Stimulated activated CD8-positive, alpha-beta memory T cell treated with anti-CD3 and anti-CD28 coated beads, Interleukin-15, amount 100 ng/mL, for 48 hours (primary cell): ENCODE measurements around the gene PJVK.
A peak's percentile ranks its signal among the peaks of the same experiment; 100 is the strongest.
"Not testable (repeated sequence)": the region's sequence is repeated elsewhere in the genome, so short reads cannot be mapped to it uniquely, and the experiment has no call there.

ENCODE experiments used
- DNase-seq, 2 donors: peaks; one replicate each; pipeline ENCODE4 v3.0.0-alpha.2; 2020; ENCODE audit warnings: low read depth in 2 of 2

PJVK gene

DNA sequence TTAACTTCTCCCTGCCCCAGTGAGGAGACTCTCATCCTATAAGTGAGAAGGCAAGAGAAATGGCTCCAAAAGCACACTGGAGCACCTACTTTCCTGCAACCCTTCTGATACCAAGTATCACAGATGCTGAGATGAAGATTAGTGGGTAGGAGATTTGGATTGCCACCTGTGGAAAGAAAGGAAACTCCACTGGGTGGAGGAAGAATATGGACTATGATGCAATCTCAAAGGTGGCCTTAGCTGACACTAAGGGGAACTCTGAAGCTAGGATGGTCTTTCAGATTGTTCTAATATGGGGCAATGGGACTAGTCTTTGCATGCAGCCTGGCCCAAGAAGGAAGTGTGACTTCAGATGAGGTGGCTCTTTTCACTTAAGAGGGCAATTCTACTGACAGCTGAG lies 21.8 kb upstream of the PJVK start:
- DNase-seq: no peak

DNA sequence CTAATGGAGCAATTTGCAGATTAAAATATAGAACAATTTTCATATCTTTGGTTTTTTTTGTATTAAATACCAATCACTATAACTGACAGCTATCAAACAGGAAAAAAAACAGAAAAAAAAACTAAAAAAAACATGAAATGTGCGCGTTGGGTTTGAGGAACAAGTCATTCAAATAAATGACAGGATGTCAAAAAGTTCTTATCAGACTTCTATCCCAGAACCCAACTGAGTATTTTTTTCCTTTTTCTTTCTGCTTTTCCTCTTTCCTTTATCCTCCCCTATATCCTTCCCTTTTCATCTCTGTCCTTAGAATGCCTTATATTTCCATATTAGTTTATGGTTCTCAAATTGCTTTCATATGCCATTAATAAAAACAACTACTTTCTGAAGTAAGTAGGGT lies 14.5 kb upstream of the PJVK start:
- no peak for DNase-seq

DNA sequence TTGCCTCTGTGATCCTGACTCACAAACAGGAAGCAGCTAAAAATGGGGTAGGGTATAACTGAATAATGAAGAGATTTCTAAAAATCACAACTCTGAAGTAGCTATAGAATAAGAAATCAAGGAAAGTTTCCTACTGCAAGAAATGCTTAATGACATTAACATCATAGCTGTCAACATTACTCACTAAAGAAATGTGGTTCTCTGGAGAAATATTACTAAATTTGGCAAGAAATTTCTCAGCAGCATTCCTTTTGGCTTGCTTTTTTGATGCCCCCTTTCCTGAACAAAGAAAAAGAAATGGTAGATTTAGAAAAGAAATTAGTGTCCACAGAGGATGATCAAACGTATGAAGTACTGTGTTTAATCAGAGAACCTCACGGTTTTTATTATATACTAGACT lies 9.8 kb upstream of the PJVK start:
- DNase-seq: no peak

DNA sequence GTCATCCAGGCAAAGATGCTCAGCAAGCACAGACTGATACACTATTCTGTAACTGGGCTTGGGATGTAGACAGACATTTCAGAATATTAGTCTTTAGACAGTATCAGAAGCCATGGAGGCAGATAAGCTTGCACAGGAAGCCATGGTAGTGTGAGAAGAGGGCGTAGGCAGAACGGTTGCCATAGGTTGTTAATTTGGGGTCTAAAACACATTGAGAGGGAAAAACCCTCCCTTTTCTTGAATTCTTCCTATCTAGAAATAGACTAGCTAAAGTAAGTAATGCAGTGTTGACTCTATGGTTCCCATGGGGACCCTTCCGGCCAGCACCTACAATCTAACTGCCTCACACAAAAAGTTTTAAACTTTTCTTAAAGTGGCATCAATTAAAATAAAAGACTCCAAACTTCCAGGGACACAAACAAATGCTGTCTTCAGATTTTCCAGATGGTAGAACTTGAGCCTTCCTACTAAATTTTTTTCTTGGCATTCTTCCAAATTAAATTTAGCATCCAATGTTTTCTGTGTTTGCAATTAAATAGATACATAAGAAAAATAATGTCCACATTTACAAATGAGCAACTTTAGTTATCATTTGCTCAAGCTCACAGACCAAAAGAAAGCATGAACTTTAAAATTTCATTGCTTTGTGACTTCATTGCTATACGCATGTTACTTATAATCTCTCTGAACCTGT lies 2.1 kb upstream of the PJVK start:
- DNase-seq: no peak

DNA sequence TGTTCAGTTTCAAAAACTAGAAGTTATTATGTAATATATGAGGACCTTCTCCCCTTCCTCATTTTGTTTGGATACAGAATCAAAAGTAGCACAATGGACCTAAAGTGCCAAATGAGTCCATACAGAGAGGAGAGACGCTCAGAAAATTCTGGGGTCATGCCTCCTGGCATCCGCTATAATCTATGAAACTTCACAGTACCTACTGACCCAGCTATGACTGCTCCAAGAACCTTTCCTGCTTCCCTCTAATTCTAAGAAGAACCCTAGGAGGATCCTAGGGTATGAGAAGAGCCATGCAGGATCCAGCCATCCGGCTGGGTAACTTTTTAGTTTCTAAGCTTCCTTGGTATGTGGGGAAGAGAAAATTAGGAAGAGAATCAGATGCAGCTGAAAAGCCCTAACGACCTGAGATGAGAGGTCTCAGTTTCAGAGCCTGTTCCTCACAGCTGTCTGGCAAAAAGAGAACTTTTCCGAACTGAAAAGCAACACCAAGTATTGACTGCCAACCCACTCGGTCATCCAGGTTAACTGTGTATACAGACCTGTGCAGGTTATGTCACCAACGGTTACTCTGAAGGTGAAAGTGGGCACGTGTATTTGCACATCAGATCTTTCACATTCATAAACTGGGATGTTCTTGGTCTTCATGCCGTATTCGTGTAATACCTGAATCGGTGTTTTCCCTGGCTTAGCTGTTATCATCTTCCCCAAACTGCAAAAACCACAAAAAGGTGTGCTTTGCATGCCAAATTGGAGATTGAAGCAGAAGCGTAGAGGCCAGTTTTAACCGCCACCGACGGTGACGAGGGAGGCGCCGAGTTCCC lies 1.3 kb upstream of the PJVK start:
- DNase-seq: no peak

DNA sequence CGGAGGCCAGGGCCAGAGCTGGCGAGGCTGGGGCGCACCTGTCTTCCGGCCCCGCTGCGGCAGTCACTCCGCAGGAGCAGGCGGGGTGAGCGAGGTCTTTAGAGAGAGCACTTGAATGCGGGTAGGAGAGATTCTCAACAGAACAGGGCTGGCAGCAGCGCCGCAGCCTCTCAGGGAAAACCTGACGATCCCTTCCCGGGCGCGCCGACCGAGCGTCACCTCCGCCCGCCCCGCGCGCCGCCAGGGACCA lies 729 bp upstream of the PJVK start:
- DNase-seq: no peak

DNA sequence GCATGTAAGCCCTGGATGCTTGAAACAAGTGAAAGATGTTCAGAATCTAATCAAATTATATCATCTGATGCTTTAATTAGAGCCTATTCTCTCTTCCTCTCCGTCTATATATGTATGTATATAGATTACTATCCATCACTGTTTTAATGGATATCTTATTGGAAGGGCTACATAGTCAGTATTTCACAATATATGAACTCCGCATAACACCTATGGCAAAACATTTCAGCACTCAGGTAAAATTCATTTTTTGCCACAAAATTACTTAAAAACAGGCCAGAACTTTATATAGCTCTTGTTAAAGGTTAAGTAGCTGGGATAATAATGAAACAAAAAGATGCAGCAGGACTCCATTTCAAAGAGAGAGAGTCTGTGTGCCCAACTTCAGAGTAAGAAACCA lies 1.2 kb downstream of the PJVK start:
- no peak for DNase-seq

DNA sequence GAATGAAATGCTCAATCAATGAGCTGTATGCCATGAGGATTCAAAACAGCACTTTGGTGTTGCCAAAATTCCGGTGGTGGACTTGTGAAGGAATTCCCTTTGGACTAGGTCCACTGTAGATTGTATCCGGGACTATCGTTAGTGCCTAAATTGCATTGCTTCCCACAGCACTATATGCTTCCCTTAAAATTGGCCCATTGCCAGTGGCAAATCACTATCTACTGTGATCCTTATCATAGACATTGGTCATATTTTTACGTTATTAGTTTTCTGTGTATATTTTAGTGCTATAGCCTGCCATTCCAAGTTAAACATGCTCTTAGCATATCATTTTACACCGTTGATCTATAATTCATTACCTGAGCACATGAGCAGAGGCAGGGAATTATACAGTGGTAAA lies 1.7 kb downstream of the PJVK start:
- DNase-seq: no peak

DNA sequence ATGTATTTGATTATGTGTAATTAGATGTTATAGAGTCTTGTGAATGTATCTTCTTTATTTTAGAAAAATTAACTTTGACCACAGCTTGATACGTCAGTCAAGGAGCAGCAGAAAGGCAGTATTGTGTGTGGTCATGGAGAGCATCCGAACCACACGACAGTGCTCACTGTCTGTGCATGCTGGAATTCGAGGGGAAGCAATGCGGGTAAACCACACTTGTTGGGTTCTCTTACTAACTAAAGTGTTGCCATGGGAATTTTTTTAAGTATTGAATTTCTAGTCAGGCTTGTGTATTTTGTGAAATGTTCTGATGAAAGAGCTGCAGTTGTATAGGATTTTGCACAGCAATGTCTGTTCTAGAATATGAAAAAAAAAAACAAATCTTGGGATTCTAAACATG lies 4.8 kb downstream of the PJVK start:
- DNase-seq: no peak

DNA sequence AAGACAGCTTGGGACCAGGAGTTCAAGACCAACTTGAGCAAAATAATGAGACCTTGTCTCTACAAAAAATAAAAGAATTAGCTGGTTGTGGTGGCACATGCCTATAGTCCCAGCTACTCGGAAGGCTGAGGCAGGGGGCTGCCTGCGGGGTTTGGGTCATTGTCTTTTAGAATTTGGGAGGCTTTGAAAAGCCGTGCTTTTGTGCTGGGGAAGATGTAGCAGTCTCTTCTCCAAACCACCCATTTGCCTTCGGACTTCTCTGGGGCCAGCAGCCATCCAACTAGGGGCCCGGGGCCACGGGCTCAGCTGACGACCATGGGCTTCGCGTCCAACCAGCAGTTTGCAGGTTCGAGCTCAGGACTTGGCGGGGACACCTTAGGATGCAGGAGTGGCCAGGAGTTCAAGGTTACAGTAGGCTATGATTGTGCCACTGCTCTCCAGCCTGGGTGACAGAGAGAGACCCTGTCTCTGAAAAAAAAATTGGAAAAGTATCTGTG lies 6.3 kb downstream of the PJVK start:
- DNase-seq: no peak

DNA sequence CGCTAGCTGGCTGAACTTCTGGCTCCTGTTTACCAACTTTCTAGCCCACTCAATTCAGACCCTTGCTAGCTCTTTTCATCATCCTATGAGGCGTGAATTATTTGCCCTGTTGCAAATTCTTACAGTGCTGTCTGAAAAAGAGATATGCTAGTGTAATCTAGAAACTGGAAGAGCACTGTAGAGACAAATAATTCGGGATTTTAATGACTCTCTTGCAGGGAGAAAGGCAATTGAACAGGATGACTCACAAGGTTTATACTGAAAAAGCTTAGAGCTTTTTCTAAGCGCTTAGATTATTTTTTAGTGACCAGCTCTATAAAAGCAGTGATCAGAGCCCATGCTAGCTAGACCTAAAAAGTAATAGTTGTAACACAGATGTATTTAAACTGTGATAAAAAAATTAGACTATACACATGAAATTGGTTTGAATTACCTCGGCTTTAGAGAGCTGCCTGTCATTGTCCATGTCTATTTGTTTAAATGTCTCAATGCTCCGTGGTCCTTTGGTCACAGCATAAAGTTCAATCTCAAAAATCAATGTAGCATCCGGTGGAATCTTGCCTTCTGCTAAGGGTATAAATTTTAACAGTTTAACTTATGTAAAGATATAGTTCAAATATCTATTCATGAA lies 18.2 kb downstream of the PJVK start:
- no peak for DNase-seq

DNA sequence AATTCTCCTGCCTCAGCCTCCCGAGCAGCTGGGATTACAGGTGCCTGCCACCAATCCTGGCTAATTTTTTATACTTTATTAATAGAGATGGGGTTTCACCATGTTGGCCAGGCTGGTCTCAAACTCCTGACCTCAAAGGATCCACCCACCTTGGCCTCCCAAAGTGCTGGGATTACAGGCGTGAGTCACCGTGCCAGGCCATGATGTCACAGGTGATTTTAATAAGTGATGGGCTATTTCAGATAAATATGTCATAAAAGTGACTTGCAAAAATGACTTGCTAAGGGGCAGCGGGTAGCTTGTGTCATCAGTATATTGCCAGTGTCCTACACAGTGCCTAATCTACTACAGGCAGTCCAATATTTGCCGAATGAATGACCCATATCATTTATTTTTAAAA lies 20.1 kb downstream of the PJVK start:
- not testable (repeated sequence) for DNase-seq

DNA sequence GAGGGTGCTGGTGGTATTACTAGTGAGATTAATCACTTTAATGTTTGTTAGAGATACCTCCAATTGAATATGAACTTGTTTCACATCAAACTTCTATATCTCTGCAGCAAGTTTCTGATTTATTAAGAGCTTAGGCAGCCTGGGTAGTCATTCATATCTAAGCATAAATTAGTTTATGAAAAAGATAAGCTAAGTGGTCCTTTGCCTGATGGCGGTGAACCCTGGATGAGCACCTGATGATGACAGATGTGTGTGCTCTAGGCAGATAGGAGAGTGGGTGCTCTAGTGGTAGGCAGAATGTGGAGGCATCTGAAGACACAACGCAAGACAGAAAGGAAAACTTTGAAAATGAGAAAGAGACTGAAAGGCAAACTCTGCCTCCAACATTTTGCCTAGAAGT lies 22.2 kb downstream of the PJVK start:
- no peak for DNase-seq

DNA sequence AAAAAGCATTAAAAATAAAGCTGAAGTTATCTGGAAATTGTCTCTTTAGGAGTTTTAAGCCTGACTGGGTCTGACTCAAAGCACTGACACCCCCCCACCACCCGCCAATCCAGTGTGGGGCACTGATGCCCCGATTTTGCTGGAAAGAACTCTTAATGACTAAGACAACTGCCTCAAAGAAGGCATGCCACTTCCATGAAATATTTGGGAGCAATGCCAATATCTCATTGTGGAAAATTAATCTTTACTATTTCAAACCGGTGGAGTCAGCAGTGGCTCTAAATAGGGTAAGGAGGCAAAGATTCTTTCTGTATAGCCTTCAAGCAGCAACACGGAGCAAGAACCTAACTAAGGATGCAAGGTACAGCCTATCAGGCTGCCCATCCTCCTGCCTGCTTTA lies 22.8 kb downstream of the PJVK start:
- no peak for DNase-seq

DNA sequence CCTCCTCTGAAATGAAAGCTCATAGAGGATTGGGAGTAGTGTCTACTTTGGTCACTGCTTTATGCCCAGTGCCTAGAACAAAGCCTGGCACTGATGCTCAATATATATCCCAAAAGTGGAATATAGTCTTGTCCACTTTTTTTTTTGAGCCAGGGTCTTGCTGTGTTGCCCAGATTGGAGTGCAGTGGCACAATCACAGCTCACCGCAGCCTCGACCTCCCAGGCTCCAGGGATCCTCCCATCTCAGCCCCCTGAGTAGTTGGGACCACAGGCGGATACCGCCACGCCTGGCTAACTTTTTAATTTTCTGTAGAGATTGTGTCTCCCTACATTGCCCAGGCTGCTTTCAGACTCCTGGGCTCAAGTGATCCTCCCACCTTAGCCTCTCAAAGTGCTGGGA lies 23.4 kb downstream of the PJVK start:
- no peak for DNase-seq

DNA sequence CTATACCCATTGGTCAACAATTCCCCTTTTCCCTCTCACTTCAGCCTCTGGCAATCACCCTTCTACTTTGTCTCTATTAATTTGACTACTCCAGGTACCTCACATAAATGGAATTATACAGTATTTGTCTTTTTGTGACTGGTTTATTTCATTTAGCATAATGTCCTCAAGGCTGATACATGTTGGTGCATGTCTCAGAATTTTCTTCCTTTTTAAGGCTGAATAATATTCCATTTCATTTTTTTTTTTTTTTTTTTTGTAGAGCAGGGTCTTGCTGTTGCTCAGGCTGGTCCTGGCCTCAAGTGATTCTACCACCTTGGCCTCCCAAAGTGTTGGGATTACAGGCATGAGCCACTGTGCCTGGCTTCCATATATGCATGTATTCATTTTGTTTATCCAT lies 25.3 kb downstream of the PJVK start:
- no peak for DNase-seq

DNA sequence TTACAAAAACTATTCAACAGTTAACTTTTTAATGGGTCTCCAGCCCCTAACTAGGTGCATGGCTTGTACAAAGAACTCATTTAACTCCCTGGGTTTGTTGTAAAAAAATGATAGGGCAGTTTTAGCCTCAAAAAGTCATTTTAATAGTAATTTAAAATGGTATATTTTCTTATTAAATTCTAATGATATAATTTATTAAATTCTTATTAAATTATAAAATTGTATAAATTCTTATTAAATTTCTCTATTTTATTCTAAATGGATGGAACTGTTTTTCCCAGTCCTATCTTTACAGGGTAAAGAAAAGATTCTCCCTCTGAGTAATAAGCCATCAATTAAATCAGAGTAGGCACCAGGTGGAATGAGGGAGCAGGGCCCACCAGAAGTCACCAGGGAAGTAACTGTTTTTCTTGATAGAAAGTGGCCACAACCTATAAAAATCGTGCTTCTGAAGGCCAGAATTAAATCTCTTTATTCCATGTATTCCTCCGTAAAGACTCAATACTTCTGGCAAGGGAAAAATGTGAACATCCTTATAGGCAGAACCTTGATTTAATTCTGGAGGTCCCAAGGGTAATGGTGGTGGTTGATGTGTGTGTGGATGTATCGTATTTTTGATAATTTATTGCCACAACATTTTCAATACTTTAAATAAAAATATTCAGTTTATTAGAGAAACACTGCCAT lies 26.4 kb downstream of the PJVK start:
- DNase-seq: no peak

DNA sequence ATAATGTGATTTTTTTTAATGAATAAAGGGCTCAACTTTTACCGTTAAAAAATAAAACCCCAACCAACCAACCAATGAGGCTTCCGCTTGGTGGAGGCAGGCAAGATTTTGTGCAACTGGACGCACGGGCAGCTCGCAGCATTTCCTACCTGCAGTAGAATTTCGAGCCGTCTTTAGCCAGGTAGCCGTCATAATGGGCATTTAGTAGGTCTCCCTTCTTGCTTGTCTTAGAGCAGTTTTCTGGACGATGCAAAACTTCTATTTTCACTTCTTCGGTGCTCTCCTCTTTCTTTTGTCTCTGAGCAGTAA lies 26.9 kb downstream of the PJVK start:
- no peak for DNase-seq

DNA sequence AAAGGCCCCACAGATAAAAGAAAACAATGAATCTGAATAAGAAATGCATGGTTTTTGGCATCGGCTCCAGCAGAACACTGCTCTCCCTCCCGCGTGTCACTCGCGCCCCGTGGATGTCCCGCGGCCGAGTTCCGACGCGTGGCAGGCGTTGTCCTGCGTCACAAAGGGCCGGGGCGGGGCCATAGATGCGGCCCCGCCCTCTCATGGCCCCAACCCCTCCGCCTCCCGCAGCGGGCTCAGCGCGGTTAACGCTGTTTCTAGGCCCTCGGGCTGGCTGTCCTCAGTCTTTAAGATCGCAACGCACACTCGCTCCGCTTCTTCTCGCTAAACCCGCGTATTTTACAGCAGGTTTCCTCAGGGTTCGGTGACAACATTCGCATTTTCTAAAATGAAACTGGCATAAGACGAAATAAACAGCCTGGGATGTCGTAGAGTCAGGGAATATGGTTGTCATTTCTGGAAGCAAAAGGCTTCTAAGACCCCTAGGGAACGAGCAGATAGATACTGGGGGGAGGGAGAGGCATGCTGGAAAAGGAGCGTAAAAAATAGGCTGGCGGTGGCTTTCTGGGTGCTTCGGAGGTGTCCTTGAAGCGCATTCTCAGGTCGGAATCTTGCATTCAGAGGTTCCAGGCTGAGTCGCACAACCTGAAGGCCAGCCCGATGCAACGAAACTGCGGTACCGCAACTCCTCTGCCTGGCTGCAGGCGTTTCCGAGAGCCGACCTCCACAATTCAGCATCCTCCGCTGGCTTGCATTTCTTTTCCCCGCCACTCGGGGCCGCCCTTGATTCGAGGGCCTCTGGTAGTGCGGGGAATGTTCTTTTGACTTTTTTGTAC lies 27.5 kb downstream of the PJVK start, which contains the start of gene FKBP7:
FKBP7 (minus strand) TSS at position 162 of the 836 bp plus-strand sequence; CDS start at position 61, 101 bp downstream.
- DNase-seq: peak; percentile 61 to 73

DNA sequence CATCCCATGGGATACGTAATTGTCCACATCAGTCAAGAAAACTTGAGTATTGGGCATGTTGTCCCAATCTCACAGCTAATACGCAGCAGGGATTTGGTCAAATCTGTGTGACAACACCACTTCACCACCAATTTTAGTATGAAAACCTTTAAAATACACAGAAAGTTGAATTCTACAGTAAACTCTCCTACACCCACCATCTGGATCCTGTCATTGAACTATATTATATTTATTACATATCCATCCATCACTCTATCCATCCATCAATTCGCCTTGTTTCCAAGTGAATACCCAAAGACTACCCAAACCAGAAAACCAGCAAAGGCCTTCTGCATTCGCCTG lies 28.1 kb downstream of the PJVK start:
- DNase-seq: no peak

DNA sequence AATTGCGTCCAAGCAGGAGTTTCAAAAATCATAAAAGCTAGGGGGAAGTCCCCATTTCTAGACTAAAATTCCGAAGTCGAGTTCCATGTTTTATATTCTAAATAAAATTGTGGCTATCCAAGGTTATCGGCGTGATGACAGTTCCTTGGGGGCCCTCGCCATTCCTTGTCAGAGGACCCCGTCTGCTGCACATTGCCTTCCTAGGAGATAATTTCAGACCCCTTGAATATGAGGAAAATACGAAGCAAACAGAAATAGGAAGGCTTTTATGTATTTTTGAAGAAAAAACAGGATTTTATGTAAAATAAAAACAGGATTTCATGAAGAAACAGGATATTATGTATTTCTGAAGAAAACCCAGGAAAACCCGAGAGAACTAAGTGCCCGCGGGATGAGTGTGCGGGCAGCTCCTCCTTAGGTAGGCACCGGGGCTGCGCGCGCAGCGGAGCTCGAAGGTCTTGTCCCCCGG lies 28.6 kb downstream of the PJVK start:
- no peak for DNase-seq
